ENCODE results near the gene AAMDC.

Gene AAMDC

DNA sequence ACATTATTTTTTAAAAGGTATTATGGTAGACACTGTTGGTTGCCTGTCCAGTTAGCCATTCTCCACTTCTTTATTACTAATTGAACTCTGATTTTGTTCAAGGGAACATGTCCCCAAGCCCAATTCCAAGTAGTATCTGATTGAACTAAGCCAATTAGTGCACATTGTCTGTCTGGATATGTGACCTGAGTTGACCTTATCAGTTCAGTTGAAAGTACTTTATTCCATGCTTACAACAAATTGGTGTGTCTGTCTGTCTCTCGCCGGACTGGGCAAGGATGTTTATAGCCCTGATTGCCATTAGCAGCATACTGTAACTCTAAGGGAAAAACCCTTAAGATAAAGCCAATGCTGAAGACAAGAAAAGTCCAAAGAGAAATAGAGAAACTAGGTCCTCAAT is 87.9 kb downstream of the AAMDC start:
- Histone ChIP-seq H3K9me3 (ENCODE audit: control insufficient read depth, insufficient read depth, low read depth, low read length) (no peaks in the 10 kb centered on the region), H3K27ac (ENCODE audit: extremely low read depth, low read depth, low read length) (no peak overlapping the region), H3K4me3 (ENCODE audit: low read depth, low read length) (no peak overlapping the region), H3K36me3 (ENCODE audit: control insufficient read depth in 2 of 2, insufficient read depth in 1 of 2, low read length in 2 of 2) (peaks cover 0 to 4% of the 10 kb centered on the region in 2 experiments; a peak in 2 of 3 replicates), H3K4me1 (ENCODE audit: control insufficient read depth, insufficient read depth, low read length) (no peaks in the 10 kb centered on the region)
- ChIA-PET CTCF (no interaction called here), POLR2A (no interaction called here)
- no peak for TF ChIP-seq ZNF692 (tag by site-specific recombination; IDR thresholded peaks at IDR 0.05)
- TF ChIP-seq ZXDB (tag by site-specific recombination; IDR thresholded peaks at IDR 0.05): no peak
- TF ChIP-seq ZBTB26 (tag by site-specific recombination; optimal IDR thresholded peaks at IDR 0.05): no peak
- TF ChIP-seq HOXA7 (CRISPR knock-in tag; IDR thresholded peaks at IDR 0.05; ENCODE audit: borderline replicate concordance): no peak
- TF ChIP-seq GLI2 (tag by site-specific recombination; IDR thresholded peaks at IDR 0.05; ENCODE audit: borderline replicate concordance, low read depth): no peak
- TF ChIP-seq ZNF670 (tag by site-specific recombination; IDR thresholded peaks at IDR 0.05; ENCODE audit: low read depth): no peak
- no peak for TF ChIP-seq ZNF529 (tag by site-specific recombination; IDR thresholded peaks at IDR 0.05; ENCODE audit: insufficient replicate concordance)
- TF ChIP-seq ZNF211 (tag by site-specific recombination; IDR thresholded peaks at IDR 0.05; ENCODE audit: low read depth): no peak
- no peak for TF ChIP-seq SP3 (tag by site-specific recombination; IDR thresholded peaks at IDR 0.05)
- TF ChIP-seq, protein P1, sequence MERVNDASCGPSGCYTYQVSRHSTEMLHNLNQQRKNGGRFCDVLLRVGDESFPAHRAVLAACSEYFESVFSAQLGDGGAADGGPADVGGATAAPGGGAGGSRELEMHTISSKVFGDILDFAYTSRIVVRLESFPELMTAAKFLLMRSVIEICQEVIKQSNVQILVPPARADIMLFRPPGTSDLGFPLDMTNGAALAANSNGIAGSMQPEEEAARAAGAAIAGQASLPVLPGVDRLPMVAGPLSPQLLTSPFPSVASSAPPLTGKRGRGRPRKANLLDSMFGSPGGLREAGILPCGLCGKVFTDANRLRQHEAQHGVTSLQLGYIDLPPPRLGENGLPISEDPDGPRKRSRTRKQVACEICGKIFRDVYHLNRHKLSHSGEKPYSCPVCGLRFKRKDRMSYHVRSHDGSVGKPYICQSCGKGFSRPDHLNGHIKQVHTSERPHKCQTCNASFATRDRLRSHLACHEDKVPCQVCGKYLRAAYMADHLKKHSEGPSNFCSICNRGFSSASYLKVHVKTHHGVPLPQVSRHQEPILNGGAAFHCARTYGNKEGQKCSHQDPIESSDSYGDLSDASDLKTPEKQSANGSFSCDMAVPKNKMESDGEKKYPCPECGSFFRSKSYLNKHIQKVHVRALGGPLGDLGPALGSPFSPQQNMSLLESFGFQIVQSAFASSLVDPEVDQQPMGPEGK (tag by site-specific recombination; IDR thresholded peaks at IDR 0.05): no peak
- no peak for TF ChIP-seq ZFP69B (tag by site-specific recombination; IDR thresholded peaks at IDR 0.05)
- TF ChIP-seq ZNF266 (tag by site-specific recombination; IDR thresholded peaks at IDR 0.05; ENCODE audit: low read depth): no peak
- TF ChIP-seq ZNF174 (tag by site-specific recombination; IDR thresholded peaks at IDR 0.05): no peak
- no peak for TF ChIP-seq ZNF214 (tag by site-specific recombination; IDR thresholded peaks at IDR 0.05; ENCODE audit: borderline replicate concordance)
- no peak for TF ChIP-seq ZNF121 (tag by site-specific recombination; IDR thresholded peaks at IDR 0.05)
- TF ChIP-seq, protein P2, sequence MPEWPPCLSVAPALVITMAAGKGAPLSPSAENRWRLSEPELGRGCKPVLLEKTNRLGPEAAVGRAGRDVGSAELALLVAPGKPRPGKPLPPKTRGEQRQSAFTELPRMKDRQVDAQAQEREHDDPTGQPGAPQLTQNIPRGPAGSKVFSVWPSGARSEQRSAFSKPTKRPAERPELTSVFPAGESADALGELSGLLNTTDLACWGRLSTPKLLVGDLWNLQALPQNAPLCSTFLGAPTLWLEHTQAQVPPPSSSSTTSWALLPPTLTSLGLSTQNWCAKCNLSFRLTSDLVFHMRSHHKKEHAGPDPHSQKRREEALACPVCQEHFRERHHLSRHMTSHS (tag by site-specific recombination; IDR thresholded peaks at IDR 0.05): no peak

DNA sequence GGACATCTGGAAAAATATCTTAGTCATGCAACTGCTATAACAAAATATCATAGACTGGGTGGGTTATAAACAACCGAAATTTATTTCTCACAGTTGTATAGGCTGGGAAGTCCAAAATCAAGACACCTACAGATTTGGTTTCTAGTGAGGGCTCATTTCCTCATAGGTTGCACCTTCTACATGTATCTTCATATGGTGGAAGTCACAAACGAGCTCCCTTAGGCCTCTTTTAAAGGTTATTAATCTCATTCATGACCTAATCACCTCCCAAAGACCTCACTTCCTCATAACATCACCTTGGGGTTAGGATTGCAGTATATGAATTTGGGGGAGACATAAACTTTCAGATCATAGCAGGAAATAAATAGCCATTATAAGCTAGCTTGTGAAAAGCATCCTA is 88.3 kb downstream of the AAMDC start:
- TF ChIP-seq ZFP37 (tag by site-specific recombination; IDR thresholded peaks at IDR 0.05): no peak
- TF ChIP-seq TCF7L2 (IDR thresholded peaks at IDR 0.05; ENCODE audit: borderline replicate concordance, low read depth, low read length): no peak
- no peak for TF ChIP-seq KLF8 (tag by site-specific recombination; IDR thresholded peaks at IDR 0.05)
- TF ChIP-seq ZNF202 (tag by site-specific recombination; IDR thresholded peaks at IDR 0.05; ENCODE audit: borderline replicate concordance): no peak
- TF ChIP-seq ZNF391 (tag by site-specific recombination; IDR thresholded peaks at IDR 0.05; ENCODE audit: borderline replicate concordance, low read depth): no peak
- TF ChIP-seq ZNF26 (tag by site-specific recombination; IDR thresholded peaks at IDR 0.05): no peak
- no peak for TF ChIP-seq ZNF514 (tag by site-specific recombination; IDR thresholded peaks at IDR 0.05)
- no peak for TF ChIP-seq ZNF169 (tag by site-specific recombination; IDR thresholded peaks at IDR 0.05)
- TF ChIP-seq ZFP3 (tag by site-specific recombination; IDR thresholded peaks at IDR 0.05; ENCODE audit: low read depth): no peak
- TF ChIP-seq ZSCAN16 (tag by site-specific recombination; IDR thresholded peaks at IDR 0.05): no peak
- no peak for TF ChIP-seq ZNF596 (tag by site-specific recombination; IDR thresholded peaks at IDR 0.05)
- TF ChIP-seq ZNF501 (tag by site-specific recombination; IDR thresholded peaks at IDR 0.05): no peak
- TF ChIP-seq ZSCAN23 (tag by site-specific recombination; IDR thresholded peaks at IDR 0.05): no peak
- TF ChIP-seq ZNF707 (tag by site-specific recombination; IDR thresholded peaks at IDR 0.05): no peak
- TF ChIP-seq ZNF132 (tag by site-specific recombination; IDR thresholded peaks at IDR 0.05; ENCODE audit: borderline replicate concordance): no peak
- no peak for TF ChIP-seq ZNF529 (tag by site-specific recombination; IDR thresholded peaks at IDR 0.05; ENCODE audit: insufficient replicate concordance)
- no peak for TF ChIP-seq ZNF670 (tag by site-specific recombination; IDR thresholded peaks at IDR 0.05; ENCODE audit: low read depth)
- CTCF ChIA-PET: no interaction called here
- Histone ChIP-seq H3K4me1 (ENCODE audit: control insufficient read depth, insufficient read depth, low read length) (no peaks in the 10 kb centered on the region), H3K27ac (ENCODE audit: extremely low read depth, low read depth, low read length) (no peak overlapping the region), H3K36me3 (ENCODE audit: control insufficient read depth in 2 of 2, insufficient read depth in 1 of 2, low read length in 2 of 2) (peaks cover 0 to 4% of the 10 kb centered on the region in 2 experiments; a peak in 2 of 3 replicates), H3K9me3 (ENCODE audit: control insufficient read depth, insufficient read depth, low read depth, low read length) (no peaks in the 10 kb centered on the region), H3K4me3 (ENCODE audit: low read depth, low read length) (no peak overlapping the region)
- POLR2A ChIA-PET: no interaction called here
